ENCODE measurements around the gene PLCH1.

DNA sequence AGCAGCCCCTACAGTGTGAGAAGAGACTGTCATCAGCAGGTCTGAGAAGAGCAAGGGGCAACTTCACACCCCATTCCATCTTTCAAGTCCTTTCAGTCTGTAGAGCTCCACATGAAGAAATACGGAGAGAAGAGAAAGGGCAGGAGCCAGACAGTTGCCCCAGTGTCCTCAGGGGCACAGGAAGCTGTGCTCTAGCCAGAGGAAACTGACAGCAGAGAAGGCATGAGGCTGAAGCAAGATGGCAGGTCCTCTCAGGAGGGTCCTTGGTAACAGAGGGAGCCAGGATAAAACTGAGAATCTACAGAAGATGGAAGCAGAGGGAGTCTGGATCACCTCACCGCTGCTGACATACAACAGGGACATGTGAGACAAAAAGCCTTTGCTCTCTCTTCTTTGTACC, 47.3 kb downstream of the PLCH1 start:
- TF ChIP-seq SPI1 (IDR thresholded peaks at IDR 0.05; ENCODE audit: borderline replicate concordance, insufficient read depth, low read depth, low read length): no peak
- no peak for TF ChIP-seq ZZZ3 (IDR thresholded peaks at IDR 0.05; ENCODE audit: control insufficient read depth, insufficient read length, low read depth)
- TF ChIP-seq, protein P1, sequence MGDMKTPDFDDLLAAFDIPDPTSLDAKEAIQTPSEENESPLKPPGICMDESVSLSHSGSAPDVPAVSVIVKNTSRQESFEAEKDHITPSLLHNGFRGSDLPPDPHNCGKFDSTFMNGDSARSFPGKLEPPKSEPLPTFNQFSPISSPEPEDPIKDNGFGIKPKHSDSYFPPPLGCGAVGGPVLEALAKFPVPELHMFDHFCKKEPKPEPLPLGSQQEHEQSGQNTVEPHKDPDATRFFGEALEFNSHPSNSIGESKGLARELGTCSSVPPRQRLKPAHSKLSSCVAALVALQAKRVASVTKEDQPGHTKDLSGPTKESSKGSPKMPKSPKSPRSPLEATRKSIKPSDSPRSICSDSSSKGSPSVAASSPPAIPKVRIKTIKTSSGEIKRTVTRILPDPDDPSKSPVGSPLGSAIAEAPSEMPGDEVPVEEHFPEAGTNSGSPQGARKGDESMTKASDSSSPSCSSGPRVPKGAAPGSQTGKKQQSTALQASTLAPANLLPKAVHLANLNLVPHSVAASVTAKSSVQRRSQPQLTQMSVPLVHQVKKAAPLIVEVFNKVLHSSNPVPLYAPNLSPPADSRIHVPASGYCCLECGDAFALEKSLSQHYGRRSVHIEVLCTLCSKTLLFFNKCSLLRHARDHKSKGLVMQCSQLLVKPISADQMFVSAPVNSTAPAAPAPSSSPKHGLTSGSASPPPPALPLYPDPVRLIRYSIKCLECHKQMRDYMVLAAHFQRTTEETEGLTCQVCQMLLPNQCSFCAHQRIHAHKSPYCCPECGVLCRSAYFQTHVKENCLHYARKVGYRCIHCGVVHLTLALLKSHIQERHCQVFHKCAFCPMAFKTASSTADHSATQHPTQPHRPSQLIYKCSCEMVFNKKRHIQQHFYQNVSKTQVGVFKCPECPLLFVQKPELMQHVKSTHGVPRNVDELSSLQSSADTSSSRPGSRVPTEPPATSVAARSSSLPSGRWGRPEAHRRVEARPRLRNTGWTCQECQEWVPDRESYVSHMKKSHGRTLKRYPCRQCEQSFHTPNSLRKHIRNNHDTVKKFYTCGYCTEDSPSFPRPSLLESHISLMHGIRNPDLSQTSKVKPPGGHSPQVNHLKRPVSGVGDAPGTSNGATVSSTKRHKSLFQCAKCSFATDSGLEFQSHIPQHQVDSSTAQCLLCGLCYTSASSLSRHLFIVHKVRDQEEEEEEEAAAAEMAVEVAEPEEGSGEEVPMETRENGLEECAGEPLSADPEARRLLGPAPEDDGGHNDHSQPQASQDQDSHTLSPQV (IDR thresholded peaks at IDR 0.05): no peak
- TF ChIP-seq, protein P2, sequence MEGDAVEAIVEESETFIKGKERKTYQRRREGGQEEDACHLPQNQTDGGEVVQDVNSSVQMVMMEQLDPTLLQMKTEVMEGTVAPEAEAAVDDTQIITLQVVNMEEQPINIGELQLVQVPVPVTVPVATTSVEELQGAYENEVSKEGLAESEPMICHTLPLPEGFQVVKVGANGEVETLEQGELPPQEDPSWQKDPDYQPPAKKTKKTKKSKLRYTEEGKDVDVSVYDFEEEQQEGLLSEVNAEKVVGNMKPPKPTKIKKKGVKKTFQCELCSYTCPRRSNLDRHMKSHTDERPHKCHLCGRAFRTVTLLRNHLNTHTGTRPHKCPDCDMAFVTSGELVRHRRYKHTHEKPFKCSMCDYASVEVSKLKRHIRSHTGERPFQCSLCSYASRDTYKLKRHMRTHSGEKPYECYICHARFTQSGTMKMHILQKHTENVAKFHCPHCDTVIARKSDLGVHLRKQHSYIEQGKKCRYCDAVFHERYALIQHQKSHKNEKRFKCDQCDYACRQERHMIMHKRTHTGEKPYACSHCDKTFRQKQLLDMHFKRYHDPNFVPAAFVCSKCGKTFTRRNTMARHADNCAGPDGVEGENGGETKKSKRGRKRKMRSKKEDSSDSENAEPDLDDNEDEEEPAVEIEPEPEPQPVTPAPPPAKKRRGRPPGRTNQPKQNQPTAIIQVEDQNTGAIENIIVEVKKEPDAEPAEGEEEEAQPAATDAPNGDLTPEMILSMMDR (IDR thresholded peaks at IDR 0.05 in 2 of 3, conservative IDR thresholded peaks at IDR 0.05 in 1 of 3; ENCODE audit: control insufficient read depth in 2 of 3, extremely low read depth in 1 of 3, insufficient read depth in 1 of 3, low read depth in 3 of 3, low read length in 3 of 3): no peak
- no peak for TF ChIP-seq POLR2AphosphoS5 (IDR thresholded peaks at IDR 0.05; ENCODE audit: low read length)
- TF ChIP-seq, protein P3, sequence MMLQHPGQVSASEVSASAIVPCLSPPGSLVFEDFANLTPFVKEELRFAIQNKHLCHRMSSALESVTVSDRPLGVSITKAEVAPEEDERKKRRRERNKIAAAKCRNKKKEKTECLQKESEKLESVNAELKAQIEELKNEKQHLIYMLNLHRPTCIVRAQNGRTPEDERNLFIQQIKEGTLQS (IDR thresholded peaks at IDR 0.05; ENCODE audit: borderline replicate concordance, extremely low read depth, low read depth, low read length): no peak
